ENCODE measurements around the gene AKR1B1.
A peak's percentile ranks its signal among the peaks of the same experiment; 100 is the strongest.

AKR1B1 gene

GRCh38 chr7:134458806-134459698, at the start of gene AKR1B1:
AKR1B1 (minus strand) TSS chr7:134459100; CDS start chr7:134459062, 38 bp downstream.
- TF ChIP-seq CTCF (IDR thresholded peaks at IDR 0.05; ENCODE audit: low read depth, low read length, missing control alignments), result peak; percentile 41
- peak; percentile 65 for DNase-seq (ENCODE audit: extremely low read depth, low read depth)
- peak within 1 kb of the TSS; percentile 84 for H3K4me3 ChIP-seq (replicated peaks; ENCODE audit: low read depth, low read length)

- no peak for DNase-seq (ENCODE audit: extremely low read depth, low read depth)
- H3K4me3 ChIP-seq (replicated peaks; ENCODE audit: low read depth, low read length), result no peak overlapping the region
- TF ChIP-seq CTCF (IDR thresholded peaks at IDR 0.05; ENCODE audit: low read depth, low read length, missing control alignments), result no peak
Observed at GRCh38 chr7:134505856-134506255, 47.0 kb upstream of the AKR1B1 start.

- no peak for DNase-seq (ENCODE audit: extremely low read depth, low read depth)
- no peak for TF ChIP-seq CTCF (IDR thresholded peaks at IDR 0.05; ENCODE audit: low read depth, low read length, missing control alignments)
- H3K4me3 ChIP-seq (replicated peaks; ENCODE audit: low read depth, low read length), result no peak overlapping the region
Observed at GRCh38 chr7:134504660-134505164, 45.8 kb upstream of the AKR1B1 start.

GRCh38 chr7:134502463-134503371, 43.8 kb upstream of the AKR1B1 start:
- no peak for DNase-seq (ENCODE audit: extremely low read depth, low read depth)
- no peak overlapping the region for H3K4me3 ChIP-seq (replicated peaks; ENCODE audit: low read depth, low read length)
- TF ChIP-seq CTCF (IDR thresholded peaks at IDR 0.05; ENCODE audit: low read depth, low read length, missing control alignments), result no peak

GRCh38 chr7:134500982-134501381, 42.1 kb upstream of the AKR1B1 start:
- H3K4me3 ChIP-seq (replicated peaks; ENCODE audit: low read depth, low read length), result no peak overlapping the region
- TF ChIP-seq CTCF (IDR thresholded peaks at IDR 0.05; ENCODE audit: low read depth, low read length, missing control alignments), result no peak
- no peak for DNase-seq (ENCODE audit: extremely low read depth, low read depth)

- no peak overlapping the region for H3K4me3 ChIP-seq (replicated peaks; ENCODE audit: low read depth, low read length)
- no peak for TF ChIP-seq CTCF (IDR thresholded peaks at IDR 0.05; ENCODE audit: low read depth, low read length, missing control alignments)
- no peak for DNase-seq (ENCODE audit: extremely low read depth, low read depth)
Observed at GRCh38 chr7:134500406-134500805, 41.5 kb upstream of the AKR1B1 start.
